ENCODE results near the gene HMX1.

HMX1 gene

GRCh38 chr4:8871417-8872401 is at the start of gene HMX1:
HMX1 (minus strand) TSS chr4:8871839; CDS start chr4:8871614, 225 bp downstream.
- DNase-seq = no peak

DNA sequence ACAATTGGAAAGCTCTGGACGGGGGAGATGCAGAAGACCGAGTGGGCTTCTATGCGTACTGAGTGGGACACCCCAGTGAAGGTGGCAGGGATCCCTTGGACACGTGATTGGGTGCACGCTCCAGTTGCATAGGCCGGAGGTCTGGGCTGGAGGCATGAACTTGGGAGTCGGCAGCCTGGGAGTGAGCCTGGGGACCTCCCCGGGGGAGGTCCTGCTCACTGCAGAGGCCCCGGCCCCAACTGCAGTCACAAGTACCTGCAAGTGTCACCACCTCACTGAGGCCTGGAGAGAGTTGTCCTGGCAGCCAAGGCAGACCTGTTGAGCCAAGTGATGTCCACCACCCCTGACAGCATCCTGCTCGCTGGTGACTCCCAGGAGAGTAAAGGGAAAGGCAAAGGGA is 49.3 kb upstream of the HMX1 start:
- DNase-seq = no peak

DNA sequence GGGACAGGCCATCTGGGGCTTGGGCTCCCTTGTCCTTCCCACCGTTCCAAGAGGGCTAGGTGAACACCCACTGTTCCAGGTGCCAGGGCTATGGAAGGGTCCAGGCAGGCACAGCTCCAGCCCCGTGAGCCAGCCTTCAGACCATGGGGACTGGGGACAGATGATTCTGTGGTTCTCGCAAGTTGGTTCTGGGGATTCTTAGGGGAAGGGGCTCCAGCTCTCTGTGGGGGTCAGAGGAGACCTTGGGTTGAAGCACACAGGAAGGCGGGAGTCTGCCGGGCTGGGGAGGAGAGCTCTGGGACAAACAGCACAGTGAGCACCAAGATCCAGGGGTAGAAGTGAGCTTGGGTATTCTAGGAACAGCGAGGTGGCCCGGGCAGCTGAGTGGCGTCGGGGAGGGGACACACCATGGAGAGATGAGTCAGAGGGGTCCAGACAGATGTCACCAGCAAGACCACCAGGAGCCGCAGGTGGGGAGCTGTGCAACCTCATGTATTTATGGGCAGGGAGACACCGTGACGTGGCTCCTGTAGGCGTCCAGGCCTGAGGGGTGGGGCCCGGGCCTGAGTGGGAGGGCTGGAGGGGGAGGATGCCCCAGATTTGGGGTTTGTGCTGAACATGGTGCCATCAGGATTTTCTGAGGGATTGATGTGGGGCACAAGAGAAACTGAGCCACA is 48.8 kb upstream of the HMX1 start:
- DNase-seq = no peak

DNA sequence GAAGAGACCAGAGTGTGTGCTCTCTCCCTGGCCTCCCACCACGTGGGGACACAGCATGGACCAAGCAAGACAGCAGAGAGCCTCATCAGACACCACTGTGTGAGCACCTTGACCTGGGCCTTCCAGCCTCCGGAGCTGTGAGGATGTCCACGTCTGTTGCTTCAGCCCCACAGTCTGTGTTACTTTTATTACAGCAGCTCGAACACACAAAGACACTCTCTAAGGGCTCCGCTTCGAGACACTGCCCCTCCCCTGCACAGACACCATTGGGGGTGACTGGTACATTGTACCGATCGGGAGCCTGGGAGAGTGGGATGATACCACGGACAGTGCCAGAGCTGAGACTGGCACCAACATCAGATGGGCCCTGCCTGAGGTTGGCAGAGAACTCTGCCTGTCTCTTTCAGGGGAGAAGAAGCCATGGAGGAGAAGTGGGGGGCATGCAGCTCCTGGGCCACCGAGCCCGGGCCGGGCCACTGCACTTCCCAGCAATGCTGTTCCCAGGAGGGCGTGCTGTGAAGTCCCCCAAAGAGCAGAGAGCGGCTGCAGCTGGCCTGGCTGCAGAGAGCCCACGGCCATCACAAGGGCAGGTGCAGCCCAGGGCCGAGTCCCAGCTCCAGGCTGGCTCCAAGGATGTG is 48.1 kb upstream of the HMX1 start:
- DNase-seq = no peak

- DNase-seq = no peak
Observed at GRCh38 chr4:8917868-8918783, 46.5 kb upstream of the HMX1 start.

GRCh38 chr4:8917321-8917811 is 45.7 kb upstream of the HMX1 start:
- DNase-seq = no peak

DNA sequence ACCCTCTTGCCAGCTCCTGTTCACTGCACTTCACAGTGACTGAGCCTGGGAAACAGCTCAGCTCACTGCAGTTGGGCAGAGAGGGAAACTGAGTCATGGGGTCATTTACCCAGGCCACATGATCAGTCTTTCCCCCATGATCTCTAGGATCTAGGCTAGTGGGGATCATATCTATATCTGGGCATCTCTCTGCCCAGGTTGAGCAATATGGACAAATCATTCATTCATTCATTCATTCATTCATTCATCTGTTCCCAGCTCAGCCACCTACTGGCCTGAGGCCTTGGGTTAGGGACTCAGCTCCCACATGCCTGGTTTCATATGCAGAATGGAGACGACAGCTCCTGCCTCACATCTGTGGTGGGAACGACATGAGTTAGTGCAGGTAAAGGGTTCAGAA is 45.3 kb upstream of the HMX1 start:
- DNase-seq = no peak

DNA sequence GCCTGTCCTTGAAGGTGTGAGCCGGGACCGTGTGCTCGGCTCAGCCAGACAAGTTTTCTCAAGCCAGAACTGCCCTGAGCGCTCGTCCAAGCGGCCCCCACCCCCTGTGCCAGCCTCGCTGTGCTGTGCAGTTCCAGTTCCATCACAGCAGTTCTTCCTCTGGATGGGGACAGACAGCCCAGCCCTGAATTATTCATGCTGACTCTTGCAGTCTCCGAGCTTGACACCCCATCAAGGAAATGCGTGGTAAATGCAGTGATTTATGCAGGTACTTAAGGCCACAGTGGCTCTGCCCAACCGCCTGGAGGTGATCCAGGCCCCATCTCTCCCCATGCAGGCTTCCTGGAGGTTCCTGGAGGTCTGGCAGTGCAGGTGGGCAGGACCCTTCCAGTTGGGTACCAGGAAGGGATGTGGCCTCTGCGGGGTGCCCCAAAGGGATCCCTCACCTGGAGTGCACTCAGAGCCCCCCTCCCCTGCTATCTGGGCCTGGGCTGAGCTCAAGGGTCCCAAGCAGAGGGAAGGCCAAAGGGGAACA is 44.8 kb upstream of the HMX1 start:
- no peak for DNase-seq

DNA sequence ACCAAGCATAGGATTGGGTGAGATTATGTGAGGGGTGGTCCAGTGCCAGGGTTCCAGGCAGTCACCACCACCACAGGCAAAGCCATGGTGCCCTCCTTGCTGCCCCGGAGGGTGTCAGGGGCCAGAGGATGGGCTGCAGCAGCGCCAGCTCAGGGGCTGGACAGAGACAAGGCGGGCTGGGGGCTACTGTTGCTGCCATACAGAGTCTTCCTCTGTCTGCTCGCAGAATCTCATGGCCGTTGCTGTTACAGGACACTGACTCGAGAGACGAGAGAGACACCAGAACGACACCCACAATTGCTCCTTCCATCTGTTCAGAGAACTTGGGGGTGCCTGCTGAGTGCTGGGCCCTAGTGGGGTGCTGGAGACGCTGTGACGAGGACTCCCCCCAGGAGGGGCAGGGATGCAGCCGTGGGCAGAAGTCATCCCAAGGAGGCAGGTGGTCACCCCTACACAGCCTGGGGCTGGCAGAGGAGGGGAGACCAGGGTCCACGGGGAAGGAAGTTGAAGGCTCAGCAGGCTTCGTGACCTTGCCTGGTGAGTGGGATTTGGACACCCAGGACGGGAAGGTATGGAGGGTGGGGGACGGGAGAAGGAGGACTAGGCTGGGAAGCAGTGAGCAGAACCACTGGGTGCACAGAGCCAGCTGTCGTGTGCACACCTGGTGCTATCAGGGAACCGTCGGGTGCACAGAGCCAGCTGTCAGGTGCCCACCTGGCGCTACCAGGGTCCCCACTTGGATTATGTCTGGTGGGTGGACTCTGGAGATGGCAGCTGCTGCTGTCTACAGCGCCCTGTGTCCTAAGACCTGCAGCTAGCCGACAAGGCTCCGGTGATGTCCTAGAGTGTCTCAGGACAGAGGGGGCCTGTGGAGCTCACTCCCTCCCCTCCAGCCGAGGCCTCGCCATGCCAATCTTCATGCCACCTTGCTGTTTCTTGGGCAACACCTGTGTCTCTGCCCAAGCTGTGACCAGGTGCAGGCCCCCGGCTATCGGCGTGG is 43.9 kb upstream of the HMX1 start:
- DNase-seq = no peak

GRCh38 chr4:8914461-8915171 is 43.0 kb upstream of the HMX1 start:
- no peak for DNase-seq

GRCh38 chr4:8913858-8914460 is 42.3 kb upstream of the HMX1 start:
- DNase-seq = no peak

- DNase-seq = no peak
Observed at GRCh38 chr4:8913121-8913857, 41.6 kb upstream of the HMX1 start.

DNA sequence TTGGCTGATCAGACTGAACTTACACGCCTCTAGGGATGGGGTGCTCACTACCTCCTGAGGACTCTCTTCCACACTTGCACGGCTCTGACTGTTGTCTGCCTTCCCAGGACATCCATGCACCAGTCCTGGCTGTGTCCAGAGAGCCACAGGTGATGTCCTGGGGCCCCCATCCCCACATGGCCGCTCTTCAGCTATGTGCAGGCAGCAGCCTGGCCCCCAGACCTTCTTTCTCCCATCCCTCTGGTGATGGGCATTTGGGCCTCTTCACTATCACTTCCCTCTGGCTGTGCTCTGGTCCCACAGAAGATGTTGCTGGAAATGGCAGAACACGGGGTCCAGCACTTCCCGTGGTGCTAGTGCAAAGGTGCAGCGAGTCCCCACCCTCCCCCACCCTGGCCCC is 40.9 kb upstream of the HMX1 start:
- no peak for DNase-seq

- no peak for DNase-seq
Observed at GRCh38 chr4:8912089-8912455, 40.4 kb upstream of the HMX1 start.

GRCh38 chr4:8911316-8912088 is 39.9 kb upstream of the HMX1 start:
- DNase-seq = no peak

DNA sequence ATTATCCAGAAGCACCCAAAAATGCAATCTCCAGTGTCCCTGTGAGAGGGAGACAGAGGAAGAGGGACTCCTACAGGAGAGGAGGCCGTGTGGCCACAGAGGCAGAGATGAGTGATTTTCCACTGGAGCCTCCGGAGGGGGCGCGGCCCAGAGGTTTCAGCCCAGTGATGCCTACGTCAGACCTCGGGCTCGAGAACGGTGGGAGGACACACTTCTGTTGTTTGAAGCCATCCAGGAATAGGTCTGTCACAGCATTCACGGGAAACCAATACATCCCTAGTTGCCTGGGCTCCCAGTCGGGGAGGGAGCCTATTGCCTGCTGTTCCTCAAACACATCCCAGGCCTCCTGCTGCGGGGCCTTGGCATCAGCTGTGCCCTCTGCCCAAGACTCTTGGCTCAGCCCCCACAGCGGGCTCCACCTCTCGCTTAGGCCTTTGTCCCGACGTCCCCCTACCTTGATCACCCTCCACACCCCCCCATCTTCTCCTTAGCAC is 39.2 kb upstream of the HMX1 start:
- DNase-seq = no peak

- DNase-seq = no peak
Observed at GRCh38 chr4:8910100-8910821, 38.6 kb upstream of the HMX1 start.

All from NCI-H187 treated with DMSO at 0.1 percent for 48 hours (cell line).